ENCODE measurements around the gene ING1.
"Not testable (repeated sequence)": the region's sequence is repeated elsewhere in the genome, so short reads cannot be mapped to it uniquely, and the experiment has no call there.

ING1 gene

GRCh38 chr13:110716247-110716515 is 2.7 kb downstream of the ING1 start:
- DNase-seq = no peak

DNA sequence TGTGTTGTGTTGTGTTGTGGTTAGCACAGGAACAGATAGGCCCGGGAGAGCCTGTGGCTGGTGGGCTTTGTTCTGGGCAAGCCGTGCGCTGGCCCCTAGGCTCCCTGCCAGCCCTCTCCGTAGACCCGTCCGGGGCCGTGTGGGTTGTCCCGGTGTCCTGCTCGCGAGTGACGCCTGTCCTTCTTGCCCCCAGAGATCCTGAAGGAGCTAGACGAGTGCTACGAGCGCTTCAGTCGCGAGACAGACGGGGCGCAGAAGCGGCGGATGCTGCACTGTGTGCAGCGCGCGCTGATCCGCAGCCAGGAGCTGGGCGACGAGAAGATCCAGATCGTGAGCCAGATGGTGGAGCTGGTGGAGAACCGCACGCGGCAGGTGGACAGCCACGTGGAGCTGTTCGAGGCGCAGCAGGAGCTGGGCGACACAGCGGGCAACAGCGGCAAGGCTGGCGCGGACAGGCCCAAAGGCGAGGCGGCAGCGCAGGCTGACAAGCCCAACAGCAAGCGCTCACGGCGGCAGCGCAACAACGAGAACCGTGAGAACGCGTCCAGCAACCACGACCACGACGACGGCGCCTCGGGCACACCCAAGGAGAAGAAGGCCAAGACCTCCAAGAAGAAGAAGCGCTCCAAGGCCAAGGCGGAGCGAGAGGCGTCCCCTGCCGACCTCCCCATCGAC is 5.7 kb downstream of the ING1 start:
- no peak for DNase-seq

DNA sequence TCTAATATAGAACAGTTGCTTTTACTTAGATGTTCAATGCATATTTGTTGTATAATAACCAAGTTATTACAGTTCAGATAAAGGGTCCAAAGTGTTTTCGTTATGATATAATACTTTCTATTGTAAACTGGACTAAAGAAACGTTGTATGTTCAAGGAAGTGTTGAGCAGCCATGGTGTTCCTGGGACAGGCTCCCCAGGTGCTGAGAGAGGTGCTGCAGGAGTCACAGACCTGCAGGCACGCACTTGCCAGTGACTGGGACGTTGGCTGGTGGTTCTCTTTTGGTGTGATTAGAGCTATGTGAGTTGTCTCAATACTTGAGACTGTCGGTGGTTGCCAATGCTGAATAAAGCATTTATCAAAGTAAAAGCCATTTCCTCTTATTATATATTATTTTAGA is 9.5 kb downstream of the ING1 start:
- no peak for DNase-seq

DNA sequence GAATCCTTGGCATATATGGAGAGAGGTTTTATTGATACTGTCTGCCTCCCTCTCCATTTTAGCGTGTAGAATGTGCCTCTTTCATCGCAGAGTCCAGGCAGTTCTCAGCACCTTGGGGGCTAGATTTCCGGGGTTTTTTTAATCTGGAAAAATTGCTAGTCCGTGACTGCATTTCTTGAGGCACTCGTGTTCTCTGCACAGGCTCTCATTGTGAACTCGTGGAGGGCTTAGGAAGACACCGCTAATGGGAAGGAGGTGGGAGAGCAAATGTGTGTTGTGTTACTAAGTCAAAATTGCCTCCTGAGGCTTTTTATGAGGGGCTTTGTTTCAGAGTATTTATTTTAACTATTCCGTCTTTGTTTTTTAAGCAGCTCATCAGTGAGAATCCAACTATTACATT is 10.1 kb downstream of the ING1 start:
- no peak for DNase-seq

DNA sequence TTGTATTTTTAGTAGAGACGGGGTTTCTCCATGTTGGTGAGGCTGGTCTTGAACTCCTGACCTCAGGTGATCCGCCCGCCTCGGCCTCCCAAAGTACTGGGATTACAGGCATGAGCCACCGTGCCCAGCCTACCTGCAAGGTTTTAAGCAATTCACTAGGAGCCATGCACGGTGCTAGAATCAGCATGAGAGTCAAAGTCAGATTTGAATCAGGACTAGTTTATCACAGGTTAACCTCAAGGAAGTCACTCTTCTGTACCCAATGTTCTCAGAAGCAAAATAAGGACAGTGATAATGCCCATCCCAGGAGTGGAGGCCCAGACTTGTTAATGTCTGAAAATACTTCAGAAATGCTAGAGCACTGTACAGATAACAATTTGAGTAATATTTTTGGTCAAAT is 12.7 kb downstream of the ING1 start:
- DNase-seq = not testable (repeated sequence)

GRCh38 chr13:110726726-110727125 is 13.2 kb downstream of the ING1 start:
- DNase-seq = peak; percentile 92

GRCh38 chr13:110731072-110731471 is 17.6 kb downstream of the ING1 start:
- DNase-seq = no peak

GRCh38 chr13:110734561-110734960 is 21.1 kb downstream of the ING1 start:
- DNase-seq = no peak

DNA sequence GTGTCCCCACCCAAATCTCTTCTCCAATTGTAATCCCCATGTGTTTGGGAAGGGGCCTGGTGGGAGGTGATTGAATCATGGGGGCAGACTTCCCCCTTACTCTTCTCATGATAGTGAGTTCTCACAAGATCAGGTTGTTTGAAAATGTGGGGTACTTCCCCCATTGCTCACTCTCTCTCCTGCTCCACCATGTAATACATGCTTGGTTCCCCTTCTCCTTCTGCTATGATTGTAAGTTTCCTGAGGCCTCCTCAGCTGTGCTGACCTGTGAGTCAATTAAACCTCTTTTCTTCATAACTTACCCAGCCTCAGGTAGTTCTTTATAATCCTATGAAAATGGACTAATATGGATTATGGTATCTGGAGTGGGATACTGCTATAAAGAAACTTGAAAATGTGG is 24.1 kb downstream of the ING1 start:
- DNase-seq = no peak

DNA sequence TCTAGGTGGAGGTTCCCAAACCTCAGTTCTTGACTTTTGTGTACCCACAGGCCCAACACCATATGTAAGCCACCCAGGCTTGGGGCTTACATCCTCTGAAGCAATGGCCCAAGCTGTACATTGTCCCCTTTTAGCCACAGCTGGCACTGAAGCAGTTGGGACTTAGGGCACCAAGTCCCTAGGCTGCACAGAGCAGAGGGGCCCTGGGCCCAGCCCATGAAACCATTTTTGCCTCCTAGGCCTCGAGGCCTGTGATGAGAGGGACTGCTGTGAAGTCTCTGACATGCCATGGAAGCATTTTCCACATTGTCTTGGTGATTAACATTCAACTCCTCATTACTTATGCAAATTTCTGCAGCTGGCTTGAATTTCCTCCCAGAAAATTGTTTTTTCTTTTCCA is 30.2 kb downstream of the ING1 start:
- no peak for DNase-seq

DNA sequence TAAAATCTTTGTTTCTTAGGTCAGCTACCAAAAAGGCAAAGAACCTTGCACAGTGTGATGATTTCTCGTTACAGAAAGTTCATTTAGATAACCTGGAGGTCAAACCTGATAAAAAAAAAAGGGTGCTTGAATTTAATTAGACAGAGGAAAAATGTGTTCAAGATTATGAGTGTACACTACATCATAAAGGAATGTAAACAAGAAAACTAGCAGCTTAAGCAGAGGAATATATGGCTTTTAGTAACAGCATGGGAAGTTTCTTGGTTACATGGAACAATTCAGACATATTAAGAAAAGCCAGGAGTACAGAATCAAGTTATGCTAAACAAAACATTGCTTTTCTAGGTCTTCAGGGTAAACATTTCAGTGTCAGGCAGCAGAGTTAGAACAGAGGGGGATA is 32.9 kb downstream of the ING1 start:
- DNase-seq = no peak

DNA sequence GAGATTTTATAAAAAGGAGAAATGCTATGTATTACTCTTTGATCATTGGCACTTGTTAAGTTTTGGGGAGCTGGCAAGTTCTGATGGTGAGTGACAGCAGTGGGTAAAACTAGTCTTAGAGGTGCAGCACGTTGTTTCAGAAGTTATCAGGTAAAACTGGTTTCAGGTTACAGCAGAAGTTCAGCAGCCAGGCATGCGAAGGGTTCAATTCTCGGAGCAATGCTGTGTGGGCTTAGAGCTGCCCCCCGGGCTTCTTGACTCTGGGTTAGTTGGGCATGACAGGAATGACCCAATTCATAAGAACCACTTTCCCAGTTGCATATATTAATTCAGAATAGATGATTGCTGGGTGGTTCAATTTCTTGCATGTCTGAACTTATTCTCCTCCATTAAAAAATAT is 34.8 kb downstream of the ING1 start:
- DNase-seq = no peak

DNA sequence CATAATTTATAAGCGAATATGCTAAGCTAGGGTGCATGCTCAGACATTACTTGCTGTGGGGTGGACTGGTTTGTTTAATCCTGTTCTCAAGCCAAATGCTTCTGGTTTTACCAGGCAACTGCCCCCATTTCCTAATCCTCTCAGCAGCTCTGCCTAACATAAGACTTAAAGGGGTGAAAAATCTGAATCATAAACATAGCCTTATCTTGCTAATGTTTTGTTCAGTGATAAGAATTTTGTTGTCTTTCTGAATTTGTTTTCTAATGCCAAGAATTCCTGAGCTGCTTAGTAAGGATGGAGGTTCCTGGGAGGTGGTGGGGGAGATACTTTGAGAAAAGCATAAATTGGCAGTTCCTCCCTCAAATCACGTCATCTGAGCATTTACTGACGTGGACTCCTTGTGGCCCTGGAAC is 42.7 kb downstream of the ING1 start:
- no peak for DNase-seq

DNA sequence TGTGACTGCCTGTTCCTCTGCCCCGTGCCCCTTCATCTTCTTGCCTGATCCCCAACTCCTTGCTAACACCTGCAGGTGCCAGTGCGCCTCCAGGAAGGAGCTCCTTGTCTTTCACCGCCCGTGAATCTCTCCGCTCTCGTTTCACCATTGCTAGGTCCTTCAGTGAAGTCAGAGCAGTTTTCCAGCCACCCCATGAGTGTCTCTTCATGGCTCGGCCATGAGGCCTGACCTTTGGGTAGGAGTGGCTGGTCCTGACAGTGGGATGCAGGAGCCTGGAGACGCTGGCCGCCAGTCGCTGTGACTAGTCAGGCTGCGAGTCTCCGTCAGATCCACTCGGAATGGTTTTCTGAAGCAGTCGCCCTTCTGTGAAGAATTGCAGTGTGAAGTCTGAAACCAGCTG is 43.8 kb downstream of the ING1 start:
- no peak for DNase-seq

GRCh38 chr13:110758195-110758805 is 44.8 kb downstream of the ING1 start:
- no peak for DNase-seq

GRCh38 chr13:110759710-110760109 is 46.2 kb downstream of the ING1 start:
- no peak for DNase-seq

DNA sequence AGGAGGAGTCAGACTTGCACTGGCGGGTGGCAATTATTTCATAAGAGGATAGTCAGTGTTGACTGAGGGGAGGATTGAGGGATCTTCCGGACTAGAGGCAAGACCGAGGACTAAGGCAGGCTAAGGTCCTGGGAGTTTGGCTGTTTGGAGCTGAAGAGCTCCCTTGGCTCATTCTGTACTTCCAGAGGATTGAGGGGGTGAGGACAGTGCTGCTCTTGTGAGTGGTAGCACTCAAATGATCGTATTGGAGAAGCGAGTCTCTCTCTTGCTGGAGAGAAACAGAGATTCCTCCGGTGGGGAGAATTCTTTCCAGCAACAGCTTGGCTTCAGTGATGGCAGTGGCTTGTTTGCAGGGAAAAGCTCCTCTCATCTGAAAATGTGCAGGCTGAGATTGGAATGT is 47.1 kb downstream of the ING1 start:
- no peak for DNase-seq

- DNase-seq = no peak
Measured at GRCh38 chr13:110766671-110767430, 53.4 kb downstream of the ING1 start.

GRCh38 chr13:110767476-110767875 is 54.0 kb downstream of the ING1 start:
- DNase-seq = no peak

- DNase-seq = no peak
Measured at GRCh38 chr13:110769097-110769496, 55.6 kb downstream of the ING1 start.

DNA sequence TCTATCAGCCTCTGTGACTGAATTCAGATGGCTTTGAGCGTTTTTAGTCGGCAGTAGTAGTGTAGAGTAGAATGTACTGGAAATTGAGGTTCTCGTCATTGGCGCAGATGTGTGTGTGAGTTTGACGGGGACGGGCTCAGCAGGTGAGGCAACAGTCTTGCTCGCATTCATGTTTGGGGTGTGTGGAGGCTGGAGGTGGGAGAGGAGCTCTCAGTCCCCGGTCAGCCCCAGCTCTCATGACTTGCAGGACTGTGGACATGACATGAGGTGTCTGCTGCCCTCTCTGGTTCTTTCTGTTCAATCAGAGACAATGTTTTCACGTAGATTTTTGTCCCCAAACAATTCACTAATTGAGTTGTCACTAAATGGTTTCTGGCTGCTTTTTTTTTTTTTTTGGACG is 57.2 kb downstream of the ING1 start:
- no peak for DNase-seq

- DNase-seq = no peak
Measured at GRCh38 chr13:110771194-110771593, 57.7 kb downstream of the ING1 start.

DNA sequence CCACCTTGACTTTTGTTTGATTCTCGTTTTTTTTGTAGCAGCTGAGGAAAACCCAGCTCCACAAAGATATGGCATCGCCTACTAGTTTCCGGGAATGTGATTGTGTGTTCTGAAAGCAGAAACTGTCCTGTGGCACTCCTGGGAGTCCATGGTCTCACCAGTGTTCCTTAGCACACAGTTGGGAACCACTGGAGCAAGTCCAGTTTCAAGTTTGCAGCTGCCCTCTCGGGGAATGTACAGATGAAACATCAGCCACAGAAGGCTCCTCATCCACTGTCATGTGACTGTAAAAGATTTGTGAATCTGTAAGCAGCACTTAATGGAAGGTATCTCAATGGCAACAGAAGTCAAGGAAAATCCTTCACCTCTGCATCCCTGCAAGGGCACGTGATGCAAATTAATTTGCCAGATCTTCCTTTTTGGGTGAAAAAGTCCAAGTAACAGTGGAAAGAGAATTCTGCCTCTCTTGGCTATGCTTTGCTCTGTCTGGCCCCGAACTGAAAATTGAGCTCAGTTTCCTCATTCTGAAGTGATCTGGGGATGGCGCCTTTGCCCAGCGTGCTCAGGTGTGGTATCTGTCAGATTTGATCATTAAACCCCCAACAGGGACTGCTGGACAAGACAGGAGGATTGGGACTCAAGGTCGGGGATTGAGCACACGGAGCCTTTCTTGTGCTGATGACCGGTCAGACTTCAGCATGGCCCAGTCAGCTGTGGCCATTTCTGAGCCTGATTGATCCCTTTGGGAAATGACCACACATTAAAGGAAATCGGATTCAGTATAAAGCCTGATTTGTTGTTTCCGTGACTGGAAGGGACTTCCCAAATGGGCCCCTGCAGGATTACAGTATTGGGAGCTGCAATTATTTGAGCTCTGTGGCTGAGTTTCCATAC is 58.8 kb downstream of the ING1 start:
- DNase-seq = no peak
